Measurements from ENCODE around the gene BTBD9. TPM values are rescaled to one million over a fixed set of nuclear protein-coding genes. Genes with fewer than 3 reads are reported as not detected.

Gene BTBD9
- total RNA-seq, 2 experiments from 2014 or later, result 6.2 to 6.4 TPM

GRCh38 chr6:38213251-38213658 lies 426.5 kb downstream of the BTBD9 start:
- intact Hi-C loops (cut with micrococcal nuclease), result no loop called here
- ATAC-seq (no peak), DNase-seq (no peak)
- Mint-ChIP-seq H3K4me3 (no peak overlapping the region), H3K4me1 (ENCODE audit: low read depth) (peaks cover 11% of the 10 kb centered on the region), H3K27me3 (no peaks in the 10 kb centered on the region), H3K36me3 (ENCODE audit: low read depth) (no peaks in the 10 kb centered on the region), H3K9me3 (no peaks in the 10 kb centered on the region), H3K27ac (no peak overlapping the region)
- TF ChIP-seq, protein P1, sequence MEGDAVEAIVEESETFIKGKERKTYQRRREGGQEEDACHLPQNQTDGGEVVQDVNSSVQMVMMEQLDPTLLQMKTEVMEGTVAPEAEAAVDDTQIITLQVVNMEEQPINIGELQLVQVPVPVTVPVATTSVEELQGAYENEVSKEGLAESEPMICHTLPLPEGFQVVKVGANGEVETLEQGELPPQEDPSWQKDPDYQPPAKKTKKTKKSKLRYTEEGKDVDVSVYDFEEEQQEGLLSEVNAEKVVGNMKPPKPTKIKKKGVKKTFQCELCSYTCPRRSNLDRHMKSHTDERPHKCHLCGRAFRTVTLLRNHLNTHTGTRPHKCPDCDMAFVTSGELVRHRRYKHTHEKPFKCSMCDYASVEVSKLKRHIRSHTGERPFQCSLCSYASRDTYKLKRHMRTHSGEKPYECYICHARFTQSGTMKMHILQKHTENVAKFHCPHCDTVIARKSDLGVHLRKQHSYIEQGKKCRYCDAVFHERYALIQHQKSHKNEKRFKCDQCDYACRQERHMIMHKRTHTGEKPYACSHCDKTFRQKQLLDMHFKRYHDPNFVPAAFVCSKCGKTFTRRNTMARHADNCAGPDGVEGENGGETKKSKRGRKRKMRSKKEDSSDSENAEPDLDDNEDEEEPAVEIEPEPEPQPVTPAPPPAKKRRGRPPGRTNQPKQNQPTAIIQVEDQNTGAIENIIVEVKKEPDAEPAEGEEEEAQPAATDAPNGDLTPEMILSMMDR (IDR thresholded peaks at IDR 0.05), result no peak
- ChIA-PET POLR2A (no interaction called here), CTCF (no interaction called here)

- ChIA-PET POLR2A (interaction anchor here (1.2 kb wide), 1 partner anchor 35 kb away, joined by 3 read pairs; no protein-coding TSS in a partner anchor), CTCF (no interaction called here)
- peaks cover 11% of the 10 kb centered on the region for H3K4me1 Mint-ChIP-seq (ENCODE audit: low read depth)
- DNase-seq, result no peak
- H3K27ac Mint-ChIP-seq, result no peak overlapping the region
- TF ChIP-seq, protein P1 (IDR thresholded peaks at IDR 0.05), result no peak
- intact Hi-C loops (cut with micrococcal nuclease), result no loop called here
- H3K36me3 Mint-ChIP-seq (ENCODE audit: low read depth), result no peaks in the 10 kb centered on the region
- no peaks in the 10 kb centered on the region for H3K9me3 Mint-ChIP-seq
- ATAC-seq, result no peak
- H3K27me3 Mint-ChIP-seq, result no peaks in the 10 kb centered on the region
- H3K4me3 Mint-ChIP-seq, result no peak overlapping the region
Observed at GRCh38 chr6:38212579-38212978, 427.1 kb downstream of the BTBD9 start.

DNA sequence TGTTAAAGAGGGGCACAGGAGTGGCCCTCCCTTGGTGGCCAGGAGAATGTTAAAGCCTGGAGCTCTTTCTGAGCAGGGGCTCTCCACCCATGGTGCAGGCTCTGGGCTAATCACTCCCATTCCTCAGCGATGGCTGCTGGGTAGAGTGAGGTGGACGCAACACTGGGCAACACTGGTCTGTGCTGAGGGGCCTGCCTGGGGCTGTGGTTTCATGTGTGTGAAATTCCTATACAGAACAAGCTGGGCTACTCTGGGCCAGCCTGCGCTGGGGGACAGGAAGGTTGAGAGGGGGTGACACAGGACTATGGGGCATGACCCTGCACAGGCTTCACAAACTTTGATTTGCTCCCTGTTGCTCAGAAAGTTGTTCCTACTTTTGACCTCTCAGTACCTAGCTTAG lies 427.6 kb downstream of the BTBD9 start:
- ATAC-seq, result no peak
- H3K9me3 Mint-ChIP-seq, result no peaks in the 10 kb centered on the region
- ChIA-PET CTCF (no interaction called here), POLR2A (interaction anchor here (1.2 kb wide), 1 partner anchor 34 kb away, joined by 3 read pairs; no protein-coding TSS in a partner anchor)
- no peak overlapping the region for H3K4me3 Mint-ChIP-seq
- peaks cover 11% of the 10 kb centered on the region for H3K4me1 Mint-ChIP-seq (ENCODE audit: low read depth)
- H3K36me3 Mint-ChIP-seq (ENCODE audit: low read depth), result no peaks in the 10 kb centered on the region
- no peak for DNase-seq
- intact Hi-C loops (cut with micrococcal nuclease), result no loop called here
- H3K27me3 Mint-ChIP-seq, result no peaks in the 10 kb centered on the region
- no peak overlapping the region for H3K27ac Mint-ChIP-seq
- TF ChIP-seq, protein P1 (IDR thresholded peaks at IDR 0.05), result no peak

DNA sequence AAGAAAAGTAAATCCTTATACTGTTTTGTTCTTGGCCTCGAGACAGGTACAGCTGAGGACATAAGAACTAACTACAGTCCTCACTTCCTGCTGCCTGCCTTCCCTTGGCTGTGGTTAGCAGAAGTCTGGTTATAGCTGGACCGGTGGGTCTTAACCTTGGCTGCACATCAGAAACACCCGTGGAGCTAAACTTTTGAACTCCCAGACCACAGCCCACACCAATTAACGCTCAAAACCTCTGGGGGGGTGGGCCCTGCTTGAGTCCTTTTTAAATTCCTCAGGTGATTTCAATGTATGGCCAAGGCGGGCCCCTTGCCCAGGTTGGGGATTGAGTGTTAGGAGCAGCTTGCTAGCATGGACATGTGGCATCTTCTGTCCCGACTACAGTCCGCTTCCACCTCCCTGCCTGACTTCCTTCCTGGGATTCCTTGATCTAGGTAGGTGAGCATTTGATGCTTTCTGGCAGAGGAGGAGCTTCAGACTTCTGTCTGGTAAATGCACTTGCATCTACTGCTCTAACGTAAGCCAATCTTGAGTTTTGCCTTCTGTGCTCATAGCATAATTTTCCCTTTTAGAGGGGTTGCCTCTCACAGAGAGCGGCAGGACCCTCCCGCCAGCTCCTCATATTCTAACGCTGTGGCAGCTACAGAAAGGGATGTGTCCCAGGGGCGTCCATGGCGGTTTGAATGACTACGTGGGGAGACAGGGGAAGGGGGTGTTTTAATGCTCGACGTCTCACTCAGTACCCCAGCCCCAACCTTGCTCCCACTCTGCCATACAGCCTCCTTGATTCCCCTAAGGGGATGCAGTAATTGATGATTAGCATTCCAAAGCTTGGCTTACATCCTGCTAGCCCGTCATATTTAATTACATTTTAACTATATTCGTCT lies 430.1 kb downstream of the BTBD9 start:
- Mint-ChIP-seq H3K9me3 (no peaks in the 10 kb centered on the region), H3K27me3 (no peaks in the 10 kb centered on the region), H3K4me1 (ENCODE audit: low read depth) (peaks cover 11% of the 10 kb centered on the region), H3K4me3 (no peak overlapping the region), H3K27ac (no peak overlapping the region), H3K36me3 (ENCODE audit: low read depth) (peaks cover 3% of the 10 kb centered on the region)
- intact Hi-C loops (cut with micrococcal nuclease), result no loop called here
- TF ChIP-seq, protein P1 (IDR thresholded peaks at IDR 0.05), result no peak
- no peak for ATAC-seq
- ChIA-PET CTCF (interaction anchor here (1.6 kb wide), 1 partner anchor 285 kb away, joined by 7 read pairs; no protein-coding TSS in a partner anchor), POLR2A (no interaction called here)
- no peak for DNase-seq

- no peak overlapping the region for H3K27ac Mint-ChIP-seq
- no peak overlapping the region for H3K4me3 Mint-ChIP-seq
- ChIA-PET CTCF (interaction anchor here (1.6 kb wide), 1 partner anchor 286 kb away, joined by 7 read pairs; no protein-coding TSS in a partner anchor), POLR2A (interaction anchor here (0.7 kb wide), 1 partner anchor 42 kb away, joined by 3 read pairs; no protein-coding TSS in a partner anchor)
- H3K36me3 Mint-ChIP-seq (ENCODE audit: low read depth), result peaks cover 8% of the 10 kb centered on the region
- no peak for ATAC-seq
- intact Hi-C loops (cut with micrococcal nuclease), result no loop called here
- H3K27me3 Mint-ChIP-seq, result no peaks in the 10 kb centered on the region
- peaks cover 11% of the 10 kb centered on the region for H3K4me1 Mint-ChIP-seq (ENCODE audit: low read depth)
- DNase-seq, result no peak
- H3K9me3 Mint-ChIP-seq, result no peaks in the 10 kb centered on the region
- TF ChIP-seq, protein P1 (IDR thresholded peaks at IDR 0.05), result no peak
Observed at GRCh38 chr6:38208028-38208427, 431.7 kb downstream of the BTBD9 start.
